A204.1 (cell line): ENCODE data around the gene PHOSPHO1.

Source experiments
- FAIRE-seq: peaks from 2 replicates; lab custom pipeline; 2012; peaks lifted over from hg19 to GRCh38; lab: Jason Lieb, UNC

The PHOSPHO1 gene

GRCh38 chr17:49242813-49243212 is 12.2 kb upstream of the PHOSPHO1 start:
- no peak for FAIRE-seq

- FAIRE-seq = no peak
Measured at GRCh38 chr17:49241692-49242397, 11.3 kb upstream of the PHOSPHO1 start.

- FAIRE-seq = no peak
Measured at GRCh38 chr17:49241040-49241439, 10.5 kb upstream of the PHOSPHO1 start.

- FAIRE-seq = no peak
Measured at GRCh38 chr17:49240619-49241018, 10.0 kb upstream of the PHOSPHO1 start.

GRCh38 chr17:49239963-49240362 is 9.4 kb upstream of the PHOSPHO1 start:
- no peak for FAIRE-seq

DNA sequence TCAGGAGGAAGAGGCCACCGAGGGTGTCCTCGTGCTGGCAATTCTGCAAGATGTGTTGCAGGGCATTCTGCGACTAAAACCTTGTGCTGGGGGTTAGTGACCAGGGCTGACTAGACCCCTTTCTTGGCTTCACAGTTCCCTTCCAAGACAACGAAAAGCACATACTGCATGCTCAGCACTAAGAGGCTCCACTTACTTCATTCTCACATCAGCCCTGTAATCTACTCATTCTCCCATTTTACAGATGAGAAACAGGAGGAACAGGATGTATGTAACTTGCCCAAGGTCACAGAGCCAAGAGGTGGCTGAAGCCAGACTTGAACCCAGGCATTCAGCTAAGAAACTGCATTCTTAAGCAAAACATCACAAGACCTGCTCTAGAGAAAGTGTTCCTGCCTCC is 5.3 kb upstream of the PHOSPHO1 start:
- FAIRE-seq = no peak

DNA sequence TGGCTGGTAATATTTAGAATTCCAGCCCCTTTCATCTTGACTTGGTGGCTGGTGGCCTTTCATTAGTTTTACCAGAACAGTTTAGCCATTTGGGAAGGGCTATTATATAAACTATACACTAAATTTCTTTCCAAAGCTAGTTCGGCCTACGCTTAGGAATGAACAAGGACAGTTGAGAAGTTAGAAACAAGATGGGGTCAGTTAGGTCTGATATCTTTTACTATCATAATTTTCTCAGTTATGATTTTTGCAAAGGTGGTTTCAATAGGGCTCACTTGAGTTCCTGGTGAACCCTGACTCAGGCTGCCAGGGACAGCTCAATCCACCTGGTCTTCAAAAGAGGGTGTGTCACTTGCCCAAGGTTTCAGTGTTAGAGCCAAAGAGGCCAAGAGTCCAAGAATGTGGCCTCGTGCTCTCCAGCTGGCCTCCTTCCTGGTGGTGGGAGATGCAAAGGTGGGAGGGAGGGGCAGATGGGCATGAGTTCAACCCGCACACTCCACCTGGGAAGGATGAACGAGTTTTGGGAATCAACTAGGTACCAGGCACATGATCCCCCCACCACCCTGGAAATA is 4.0 kb upstream of the PHOSPHO1 start:
- no peak for FAIRE-seq

DNA sequence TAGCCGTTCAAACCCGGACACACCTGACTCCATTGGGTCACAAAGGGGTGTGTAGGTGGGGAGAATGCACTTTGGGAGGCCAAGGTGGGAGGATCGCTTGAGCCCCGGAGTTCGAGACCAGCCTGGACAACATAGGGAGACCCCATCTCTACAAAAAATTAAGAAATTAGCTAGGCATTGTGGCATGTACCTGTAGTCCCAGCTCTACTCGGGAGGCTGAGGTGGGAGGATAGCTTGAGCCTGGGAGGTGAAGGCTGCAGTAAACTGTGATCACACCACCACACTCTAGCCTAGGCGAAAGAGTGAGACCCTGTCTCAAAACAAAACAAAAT is 942 bp upstream of the PHOSPHO1 start:
- no peak for FAIRE-seq

DNA sequence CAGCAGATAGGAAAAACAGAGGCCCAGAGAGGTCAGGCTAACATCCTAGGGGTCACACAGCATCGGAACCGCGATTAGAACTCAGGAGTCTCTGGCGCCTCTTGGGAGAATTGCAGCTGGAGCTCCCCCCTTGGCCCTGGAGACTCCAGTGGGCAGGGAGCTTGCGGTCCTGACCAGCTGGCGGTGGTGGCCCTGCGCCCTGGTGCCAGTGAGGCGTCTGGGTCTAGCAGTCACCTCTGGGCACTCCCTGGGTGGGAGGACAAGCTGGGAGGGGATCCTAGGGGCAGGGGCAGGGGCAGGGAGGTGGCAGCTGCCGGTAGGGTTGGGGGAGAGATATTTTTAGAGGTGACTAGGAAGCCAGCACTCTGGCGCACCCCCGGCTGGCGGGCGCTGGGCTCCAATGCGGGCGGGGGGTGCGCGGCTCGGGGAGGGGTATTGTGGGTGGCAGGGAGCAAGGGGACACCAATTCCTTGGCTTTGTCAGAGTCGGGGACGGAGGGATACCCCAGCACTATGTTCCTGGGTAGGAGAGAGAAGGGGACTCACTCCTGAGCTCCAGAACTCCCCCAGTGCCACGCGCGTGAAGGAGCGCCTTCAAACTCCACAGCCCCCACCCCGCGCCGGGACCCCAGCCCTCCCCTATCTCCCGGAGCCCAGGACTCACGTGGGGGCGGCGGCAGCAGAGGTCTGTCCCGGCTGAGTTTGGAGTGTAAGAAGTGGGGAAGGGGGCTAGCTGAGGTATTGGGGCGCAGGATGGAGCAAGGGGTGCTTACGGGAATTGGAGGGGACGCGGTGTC is 584 bp downstream of the PHOSPHO1 start:
- FAIRE-seq = no peak

DNA sequence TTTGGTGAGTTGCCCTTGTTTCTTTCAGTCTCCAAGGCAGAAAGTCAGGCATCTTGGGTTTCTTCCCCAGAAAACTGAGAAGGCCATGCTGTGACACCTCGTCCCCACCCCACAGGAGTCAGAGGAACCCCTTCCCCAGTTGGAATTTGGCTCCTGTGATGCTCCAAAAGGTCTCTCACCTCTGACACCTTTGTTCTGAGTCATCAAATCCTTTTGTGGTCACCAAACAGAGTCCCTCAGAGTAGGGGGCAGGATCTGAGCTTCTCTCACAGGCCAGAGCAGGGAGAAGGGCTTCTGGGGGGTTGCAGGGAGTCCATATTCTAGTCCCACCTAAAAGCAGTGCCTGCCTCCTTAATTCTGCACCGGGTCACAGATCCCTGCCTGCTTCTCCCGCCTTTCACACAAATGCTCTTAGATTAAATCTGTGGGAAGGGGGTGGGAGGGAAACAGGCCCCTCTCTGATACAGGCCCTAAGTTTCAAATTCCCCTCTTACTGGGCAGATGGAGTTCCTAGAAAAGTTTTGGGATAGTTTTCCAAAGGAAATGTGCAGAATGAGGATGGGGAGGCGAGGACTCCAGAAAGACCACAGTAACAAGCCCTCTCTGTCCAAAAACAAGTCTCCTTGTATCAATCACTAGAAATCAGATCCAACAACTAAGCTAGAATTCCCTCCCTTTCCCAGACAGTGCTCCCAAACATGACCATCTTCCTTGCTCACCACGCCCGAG is 1.3 kb downstream of the PHOSPHO1 start:
- no peak for FAIRE-seq

DNA sequence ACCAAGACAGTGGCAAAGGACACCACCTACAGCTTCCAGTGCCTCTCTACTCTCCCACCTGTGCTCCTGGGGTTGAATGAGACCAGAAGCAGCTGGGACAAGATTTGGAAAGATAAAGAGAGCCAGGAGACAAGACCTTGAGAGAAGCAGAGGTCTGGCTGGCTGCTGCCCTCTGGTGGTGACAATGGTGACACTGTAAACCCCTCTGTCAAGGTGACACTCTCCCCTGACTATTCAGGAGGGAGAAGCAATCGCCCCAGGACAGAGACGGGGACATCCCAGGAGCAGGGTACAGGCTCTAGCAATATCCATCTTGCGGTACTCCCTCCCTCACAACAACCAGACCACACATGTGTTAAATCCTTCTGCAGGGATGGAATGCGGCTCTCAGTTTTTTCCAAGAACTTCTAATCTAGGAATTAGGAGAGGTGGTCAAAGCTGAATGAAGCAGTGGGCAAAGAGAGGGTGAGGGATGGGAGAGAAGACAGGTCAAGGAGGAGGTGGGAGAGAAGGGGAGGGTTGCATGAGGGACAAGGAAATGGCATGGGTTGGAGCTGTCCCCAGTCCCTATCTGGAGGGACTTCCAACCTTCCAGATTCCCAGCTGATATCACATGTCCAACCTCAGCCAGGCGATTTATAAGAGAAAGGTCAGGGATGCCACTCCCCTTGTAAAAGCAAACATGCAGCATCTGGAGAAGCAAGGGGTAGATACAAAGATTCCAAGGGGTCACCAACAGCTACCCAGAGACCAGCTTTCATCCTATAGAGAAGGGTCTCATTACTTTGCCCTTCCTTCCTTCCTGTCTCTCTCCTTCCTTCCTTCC is 2.9 kb downstream of the PHOSPHO1 start:
- no peak for FAIRE-seq

DNA sequence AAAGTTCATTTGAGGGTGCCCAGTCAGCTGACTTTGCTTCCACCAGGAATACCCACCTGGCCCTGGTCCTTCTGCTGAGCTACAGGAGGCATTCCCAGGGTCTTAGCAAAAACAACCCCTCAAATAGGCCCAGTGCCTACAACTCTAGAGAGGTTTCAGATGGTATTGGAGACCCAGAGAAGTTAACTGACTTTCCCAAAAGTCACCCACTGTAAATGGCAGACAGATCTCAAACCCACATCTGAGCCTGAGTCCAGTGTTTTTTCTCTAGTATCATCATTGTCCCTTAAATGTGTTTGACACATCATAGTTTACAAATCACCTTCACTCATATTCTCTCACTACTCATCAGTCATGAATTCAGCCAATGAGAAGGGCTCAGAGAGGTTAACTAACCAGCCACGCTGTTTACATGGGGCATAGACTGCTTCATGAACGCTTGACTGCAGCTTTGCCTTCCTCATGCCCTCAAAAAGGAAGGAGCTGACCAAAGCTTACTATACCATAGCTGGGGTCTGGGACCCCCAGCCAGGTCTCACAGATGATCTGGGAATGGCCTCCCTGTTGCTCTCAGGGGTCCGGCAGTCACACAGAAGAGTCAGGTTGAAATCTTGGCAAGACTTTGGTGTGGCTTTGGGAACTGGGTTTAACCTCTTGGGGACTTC is 3.7 kb downstream of the PHOSPHO1 start:
- no peak for FAIRE-seq

GRCh38 chr17:49225554-49226236 is 4.9 kb downstream of the PHOSPHO1 start:
- FAIRE-seq = no peak

DNA sequence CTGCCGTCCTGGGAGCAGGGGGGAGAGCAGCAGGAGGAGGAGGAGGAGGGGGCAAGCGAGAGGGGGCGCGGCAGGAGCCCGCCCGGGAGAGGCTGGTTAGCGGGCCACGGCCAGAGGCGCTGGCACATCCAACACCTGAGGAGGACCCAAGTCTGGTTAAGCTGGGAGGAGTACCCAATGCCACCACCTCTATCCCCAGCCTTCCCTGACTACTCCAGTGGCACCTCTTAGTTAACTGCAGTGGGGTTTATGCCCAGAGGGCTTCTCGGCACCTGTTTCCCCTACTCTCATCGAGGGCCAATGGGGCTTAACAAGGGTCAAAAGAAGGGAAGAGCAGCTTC is 5.6 kb downstream of the PHOSPHO1 start:
- FAIRE-seq = no peak

- FAIRE-seq = no peak
Measured at GRCh38 chr17:49224198-49224996, 6.2 kb downstream of the PHOSPHO1 start.

DNA sequence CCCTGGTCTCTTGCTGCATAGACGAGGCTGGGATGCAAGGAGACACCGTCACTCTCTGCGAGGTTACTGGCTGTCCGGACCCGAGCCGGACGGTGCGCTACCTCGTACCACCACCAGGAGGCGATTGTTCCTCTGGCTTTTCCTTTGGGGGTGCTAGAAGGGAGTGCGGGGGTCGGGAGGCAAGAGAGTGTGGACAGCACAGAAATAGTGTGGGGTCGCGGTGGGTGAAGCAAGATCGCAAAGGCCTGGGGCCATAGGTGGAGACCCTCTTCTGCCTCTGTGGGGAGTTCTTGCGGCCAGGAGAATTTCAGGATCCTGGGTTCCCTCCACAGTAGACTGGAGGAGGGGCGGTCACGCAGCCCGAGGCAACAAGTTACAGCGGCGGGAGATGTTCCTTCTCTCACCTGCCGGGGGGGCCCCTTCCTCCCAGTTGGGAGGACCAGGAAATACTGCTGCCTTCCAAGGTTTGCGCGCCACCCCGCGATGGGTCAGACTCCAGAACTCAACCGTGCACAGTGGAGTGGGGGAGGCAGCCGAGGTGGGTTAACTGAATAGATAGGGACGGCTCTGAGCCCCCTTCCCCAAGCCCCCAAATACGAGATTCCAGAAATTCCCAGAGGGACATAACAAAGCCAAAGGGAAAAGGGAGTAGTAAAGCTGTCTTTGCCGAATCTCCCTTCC is 6.9 kb downstream of the PHOSPHO1 start:
- FAIRE-seq = no peak

DNA sequence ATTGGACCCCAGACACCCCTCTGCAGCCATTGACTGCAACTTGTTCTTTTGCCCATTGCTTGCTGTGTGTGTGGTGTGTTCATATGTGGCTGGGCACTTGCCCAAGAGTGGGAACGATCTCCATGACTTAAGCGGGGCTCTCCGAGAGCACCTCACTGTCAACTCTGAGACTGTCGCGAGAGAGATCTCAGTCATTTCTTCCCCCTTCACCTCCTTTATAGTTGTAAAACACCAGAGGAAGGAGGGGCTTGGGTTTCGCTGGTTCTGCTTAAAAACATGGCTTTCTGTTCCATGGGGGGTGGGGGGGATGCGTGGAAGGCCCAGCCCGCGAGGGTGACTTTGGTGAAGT is 7.4 kb downstream of the PHOSPHO1 start:
- FAIRE-seq = no peak

GRCh38 chr17:49219987-49220386 is 10.6 kb downstream of the PHOSPHO1 start:
- no peak for FAIRE-seq
